ENCODE data around the gene INO80C. TPM values are rescaled to one million over a fixed set of nuclear protein-coding genes. Genes with fewer than 3 reads are reported as not detected.
"Not testable (repeated sequence)": the region's sequence is repeated elsewhere in the genome, so short reads cannot be mapped to it uniquely, and the experiment has no call there.

The INO80C gene
- total RNA-seq, 1 donor from 2014 or later, result 11.3 TPM

DNA sequence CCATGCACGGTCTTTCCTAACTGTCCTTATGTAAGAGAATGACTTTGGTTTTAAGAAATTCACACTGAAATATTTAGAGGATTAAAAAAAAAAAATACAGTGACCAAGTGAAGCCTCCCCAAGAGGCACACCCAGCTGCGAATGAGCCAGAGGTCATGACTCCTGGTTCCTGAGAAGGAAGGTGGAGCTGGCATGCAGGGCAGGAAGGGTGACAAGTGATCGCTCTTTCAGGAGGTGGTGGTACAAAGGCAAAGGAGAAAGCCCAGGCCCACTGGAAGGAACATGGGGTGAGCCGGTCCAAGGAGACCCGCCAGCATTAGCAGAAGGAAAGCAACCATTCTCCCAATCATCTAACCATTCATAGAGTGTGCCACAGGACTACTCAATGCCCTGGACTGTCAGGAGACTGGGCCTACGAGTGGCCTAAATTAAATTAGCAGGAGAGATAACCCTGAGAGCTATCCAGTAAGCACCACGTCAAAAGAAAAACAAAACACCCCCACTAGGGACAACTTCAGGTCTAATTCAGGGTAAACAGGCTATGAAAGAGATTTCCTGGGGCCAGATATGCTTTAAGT is 7.8 kb downstream of the INO80C start:
- H3K4me3 ChIP-seq (ENCODE audit: low read depth, low read length), result no peak overlapping the region
- DNase-seq (ENCODE audit: low read depth), result no peak
- H3K36me3 ChIP-seq (ENCODE audit: control insufficient read depth, insufficient read depth, low read length), result no peaks in the 10 kb centered on the region
- H3K27me3 ChIP-seq (ENCODE audit: control insufficient read depth, insufficient read depth, low read length), result no peaks in the 10 kb centered on the region
- no peak for TF ChIP-seq CTCF (IDR thresholded peaks at IDR 0.05; ENCODE audit: insufficient read depth, low read length, poor library complexity, severe bottlenecking)

DNA sequence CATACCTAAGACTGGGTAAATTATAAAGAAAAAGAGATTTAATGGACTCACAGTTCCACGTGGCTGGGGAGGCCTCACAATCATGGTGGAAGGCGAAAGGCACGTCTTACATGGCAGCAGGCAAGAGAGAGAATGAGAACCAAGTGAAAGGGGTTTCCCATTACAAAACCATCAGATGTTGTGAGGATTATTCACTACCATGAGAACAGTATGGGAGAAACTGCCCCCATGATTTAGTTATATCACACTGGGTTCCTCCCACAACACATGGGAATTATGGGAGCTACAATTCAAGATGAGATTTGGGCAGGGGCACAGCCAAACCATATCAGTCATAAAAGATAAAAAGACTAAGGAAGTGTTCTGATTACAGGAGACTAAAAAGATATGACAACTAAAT is 8.5 kb downstream of the INO80C start:
- not testable (repeated sequence) for DNase-seq (ENCODE audit: low read depth); H3K4me3 ChIP-seq (ENCODE audit: low read depth, low read length); H3K36me3 ChIP-seq (ENCODE audit: control insufficient read depth, insufficient read depth, low read length); H3K27me3 ChIP-seq (ENCODE audit: control insufficient read depth, insufficient read depth, low read length)

DNA sequence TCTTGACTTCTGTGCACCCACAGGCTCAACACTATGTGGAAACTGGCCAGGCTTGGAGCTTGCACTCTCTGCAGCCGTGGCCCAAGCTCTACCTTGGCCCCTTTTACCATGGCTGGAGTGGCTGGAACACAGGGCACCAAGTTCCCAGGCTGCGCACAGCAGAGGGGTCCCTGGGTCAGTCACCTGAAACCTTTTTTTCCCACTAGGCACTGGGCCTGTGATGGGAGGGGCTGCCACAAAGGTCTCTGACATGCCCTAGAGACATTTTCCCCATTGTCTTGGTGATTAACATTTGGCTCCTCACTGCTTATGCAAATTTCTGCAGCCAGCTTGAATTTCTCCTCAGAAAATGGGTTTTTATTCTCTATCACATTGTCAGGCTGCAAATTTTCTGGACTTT is 9.4 kb downstream of the INO80C start:
- not testable (repeated sequence) for H3K27me3 ChIP-seq (ENCODE audit: control insufficient read depth, insufficient read depth, low read length); H3K4me3 ChIP-seq (ENCODE audit: low read depth, low read length); H3K36me3 ChIP-seq (ENCODE audit: control insufficient read depth, insufficient read depth, low read length); DNase-seq (ENCODE audit: low read depth)

GRCh38 chr18:35487525-35487924 is 10.2 kb downstream of the INO80C start:
- not testable (repeated sequence) for H3K4me3 ChIP-seq (ENCODE audit: low read depth, low read length); H3K36me3 ChIP-seq (ENCODE audit: control insufficient read depth, insufficient read depth, low read length); H3K27me3 ChIP-seq (ENCODE audit: control insufficient read depth, insufficient read depth, low read length); DNase-seq (ENCODE audit: low read depth)

DNA sequence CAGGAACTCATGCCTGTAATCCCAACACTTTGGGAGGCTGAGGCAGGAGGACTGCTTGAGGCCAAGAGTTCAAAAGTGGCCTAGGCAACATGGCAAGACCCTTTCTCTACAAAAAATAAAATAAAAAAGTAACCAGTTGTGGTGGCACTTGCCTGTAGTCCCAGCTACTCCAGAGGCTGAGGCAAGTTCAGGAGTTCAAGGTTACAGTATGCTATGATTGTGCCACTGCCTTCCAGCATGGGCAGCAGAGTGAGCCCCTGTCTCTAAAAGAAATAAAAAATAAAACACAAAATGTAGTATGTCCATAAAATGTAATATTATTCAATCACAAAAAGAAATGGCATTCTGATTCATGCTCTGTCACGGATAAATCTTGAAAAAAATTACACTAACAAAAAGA is 11.9 kb downstream of the INO80C start:
- Histone ChIP-seq H3K36me3 (ENCODE audit: control insufficient read depth, insufficient read depth, low read length) (no peaks in the 10 kb centered on the region), H3K4me3 (ENCODE audit: low read depth, low read length) (no peak overlapping the region), H3K27me3 (ENCODE audit: control insufficient read depth, insufficient read depth, low read length) (no peaks in the 10 kb centered on the region)
- DNase-seq (ENCODE audit: low read depth), result no peak
- TF ChIP-seq CTCF (IDR thresholded peaks at IDR 0.05; ENCODE audit: insufficient read depth, low read length, poor library complexity, severe bottlenecking), result no peak

- Histone ChIP-seq H3K4me3 (ENCODE audit: low read depth, low read length) (no peak overlapping the region), H3K36me3 (ENCODE audit: control insufficient read depth, insufficient read depth, low read length) (no peaks in the 10 kb centered on the region), H3K27me3 (ENCODE audit: control insufficient read depth, insufficient read depth, low read length) (no peaks in the 10 kb centered on the region)
- no peak for TF ChIP-seq CTCF (IDR thresholded peaks at IDR 0.05; ENCODE audit: insufficient read depth, low read length, poor library complexity, severe bottlenecking)
- DNase-seq (ENCODE audit: low read depth), result no peak
Observed at GRCh38 chr18:35484034-35484433, 13.7 kb downstream of the INO80C start.

GRCh38 chr18:35481960-35482366 is 15.8 kb downstream of the INO80C start:
- H3K27me3 ChIP-seq (ENCODE audit: control insufficient read depth, insufficient read depth, low read length), result no peaks in the 10 kb centered on the region
- TF ChIP-seq CTCF (IDR thresholded peaks at IDR 0.05; ENCODE audit: insufficient read depth, low read length, poor library complexity, severe bottlenecking), result no peak
- DNase-seq (ENCODE audit: low read depth), result no peak

More at GRCh38 chr18:35481960-35482366, 15.8 kb downstream of the INO80C start:
- no peak overlapping the region for H3K4me3 ChIP-seq (ENCODE audit: low read depth, low read length)
- no peaks in the 10 kb centered on the region for H3K36me3 ChIP-seq (ENCODE audit: control insufficient read depth, insufficient read depth, low read length)
